K562 (cell line): ENCODE measurements around the gene PNPLA1. TPM values are rescaled to one million over a fixed set of nuclear protein-coding genes. Genes with fewer than 3 reads are reported as not detected.

ENCODE experiments used
- ATAC-seq: fragments of 200-7000 bp; cut with Tn5 transposase; 3 replicates; pipeline ENCODE4 v1.9.1; 2020; ENCODE audit warnings: moderate library complexity
- BruUV-seq: library from RNA; stranded (reverse); fragments of 400-500 nt; replicated peaks from 2 replicates; lab custom pipeline; 2021; lab: Mats Ljungman, UMichigan
- CTCF ChIA-PET: fragments of 300-600 bp; formaldehyde crosslinking; extraction: SDS; loops from one replicate; lab custom pipeline; 2021; ENCODE audit warnings: low intra/inter-chr PET ratio; lab: Yijun Ruan, JAX
- POLR2A ChIA-PET: fragments of 300-600, 350-650 bp; sonication (Branson Sonifier 250); formaldehyde crosslinking; extraction: SDS; loops from one replicate; lab custom pipeline; 2021; ENCODE audit warnings: antibody characterized with exemption, inconsistent platforms; lab: Yijun Ruan, JAX
- DNase-seq, 4 experiments: peaks; one replicate each; pipeline versions ENCODE4 v3.0.0 to v3.0.0-alpha.2; 2011 to 2018; ENCODE audit warnings: low spot score in 3 of 4, mixed read lengths in 3 of 4; ENCODE audit errors: extremely low read depth in 1 of 4
- FAIRE-seq: peaks from 2 replicates; lab custom pipeline; 2011; peaks lifted over from hg19 to GRCh38; lab: Jason Lieb, UNC
- H2AFZ ChIP-seq: 2 replicates; pipeline ENCODE4 v1.6.0; 2011; ENCODE audit warnings: low read depth, low read length, control low read depth, inconsistent platforms
- H3K27ac ChIP-seq: fragments of 200-600 bp; 3 replicates; pipeline ENCODE4 v1.8.0; 2011; ENCODE audit warnings: low read depth, mild to moderate bottlenecking, control low read depth, inconsistent platforms, low read length, moderate library complexity, mixed read lengths; ENCODE audit errors: extremely low read depth
- H3K27me3 ChIP-seq, 2 experiments: fragments of 300-600 bp in 1 of 2; 2 replicates in 1 of 2; 3 replicates in 1 of 2; pipeline versions ENCODE4 v1.6.0 to v1.8.0; 2011; ENCODE audit warnings: inconsistent platforms in 2 of 2, low read length in 2 of 2, mild to moderate bottlenecking in 1 of 2, mixed read lengths in 1 of 2, moderate library complexity in 1 of 2; ENCODE audit not compliant: control insufficient read depth in 2 of 2, insufficient read depth in 2 of 2
- H3K36me3 ChIP-seq: fragments of 300-600 bp; 3 replicates; pipeline ENCODE4 v1.8.0; 2011; ENCODE audit warnings: mild to moderate bottlenecking, low read length, inconsistent platforms; ENCODE audit not compliant: control insufficient read depth, insufficient read depth
- H3K4me1 ChIP-seq, 2 experiments: fragments of 200-600 bp in 1 of 2; replicated peaks in 1 of 2; 2 replicates in 1 of 2; 3 replicates in 1 of 2; pipeline versions ENCODE4 v1.5.1 to v1.8.0; 2011; ENCODE audit warnings: inconsistent platforms in 2 of 2, low read length in 2 of 2, mild to moderate bottlenecking in 1 of 2, mixed read lengths in 1 of 2, moderate library complexity in 1 of 2; ENCODE audit not compliant: control insufficient read depth in 2 of 2, insufficient read depth in 2 of 2
- H3K4me2 ChIP-seq: 2 replicates; pipeline ENCODE4 v1.6.1; 2011; ENCODE audit warnings: low read length, control low read depth, inconsistent platforms, mixed read lengths; ENCODE audit not compliant: insufficient read depth
- H3K4me3 ChIP-seq: fragments of 200-600 bp; sonication (generic), shearing (Covaris generic); 2 replicates; pipeline ENCODE4 v1.5.1; 2016; ENCODE audit warnings: control low read depth, inconsistent platforms
- H3K79me2 ChIP-seq: fragments of 200-600 bp; 3 replicates; pipeline ENCODE4 v1.8.0; 2011; ENCODE audit warnings: low read length, inconsistent platforms; ENCODE audit not compliant: control insufficient read depth, insufficient read depth
- H3K9ac ChIP-seq, 2 experiments: 2 replicates each; pipeline versions ENCODE4 v1.6.0 to v1.6.1; 2011; ENCODE audit warnings: low read depth in 2 of 2, low read length in 2 of 2, control low read depth in 1 of 2, inconsistent platforms in 1 of 2, mild to moderate bottlenecking in 1 of 2, mixed read lengths in 1 of 2; ENCODE audit not compliant: insufficient read depth in 1 of 2
- H3K9me1 ChIP-seq: one replicate; pipeline ENCODE4 v1.6.0; 2011; ENCODE audit warnings: inconsistent platforms, mild to moderate bottlenecking, low read length, moderate library complexity; ENCODE audit not compliant: control insufficient read depth, insufficient read depth
- H3K9me3 ChIP-seq: replicated peaks from 2 replicates; pipeline ENCODE4 v1.5.1; 2011; ENCODE audit warnings: low read depth, low read length, inconsistent platforms; ENCODE audit not compliant: control insufficient read depth, insufficient read depth
- H4K20me1 ChIP-seq: replicated peaks from 2 replicates; pipeline ENCODE4 v1.6.1; 2011; ENCODE audit warnings: low read length, inconsistent platforms, mixed read lengths; ENCODE audit not compliant: control insufficient read depth, insufficient read depth
- CBX2 ChIP-seq: fragments of 200-600 bp; sonication (generic); IDR thresholded peaks from one replicate; pipeline ENCODE4 v1.6.1; 2012; ENCODE audit warnings: mild to moderate bottlenecking, low read length, inconsistent platforms; ENCODE audit not compliant: insufficient read depth, poor library complexity, severe bottlenecking
- CEBPB ChIP-seq: fragments of 450-650 bp; IDR thresholded peaks from 2 replicates; pipeline ENCODE4 v1.6.1; 2016; ENCODE audit warnings: missing genetic modification characterization, missing compliant biosample characterization
- RFX1 ChIP-seq: fragments of 450-650 bp; IDR thresholded peaks from 2 replicates; pipeline ENCODE4 v1.6.1; 2016; ENCODE audit warnings: mild to moderate bottlenecking, moderate library complexity
- SMAD4 ChIP-seq: fragments of 250-450 bp; sonication (Bioruptor Pico); conservative IDR thresholded peaks from 2 replicates; pipeline ENCODE4 v1.8.0; 2021; ENCODE audit warnings: inconsistent platforms, mild to moderate bottlenecking, moderate library complexity
- WGBS: fragments of 100-300 bp; shearing (Covaris generic); methylation state at CpG from one replicate; pipeline ENCODE4 v1.1.6; 2016; ENCODE audit warnings: low coverage, mixed read lengths; ENCODE audit not compliant: insufficient coverage; ENCODE audit errors: missing lambda C conversion rate; 5-methylcytosine and 5-hydroxymethylcytosine counted together
- in situ Hi-C: fragments of 300-500 bp; cut with MboI; formaldehyde crosslinking; loops from 4 replicates; pipeline ENCODE4 v1.15.0; 2018; ENCODE audit warnings: inconsistent platforms, mixed read lengths
- intact Hi-C: fragments of 100-400 bp; cut with micrococcal nuclease; formaldehyde crosslinking; loops from 2 replicates; pipeline ENCODE4 v1.14.2; 2022
- polyA plus RNA-seq, 8 experiments: library from polyadenylated mRNA; depleted of rRNA in 4 of 8; stranded (reverse) in 5 of 8; unstranded in 3 of 8; fragments of >200 nt; fragmentation: Nextera tagmentation in 2 of 8; fragmentation: Illumina TruSeq in 1 of 8; extraction: Ambion mirVana in 2 of 8; extraction: Trizol in 1 of 8; gene quantifications; 2 replicates each; pipeline versions ENCODE4 v1.2.1 to v1.2.3, GENCODE V29; 2011 to 2014; ENCODE audit warnings: inconsistent platforms in 1 of 8, missing spikeins in 1 of 8
- total RNA-seq, 7 experiments: library from RNA; depleted of rRNA in 6 of 7; stranded (reverse); fragments of >200 nt in 6 of 7; fragmentation: Illumina TruSeq in 2 of 7; extraction: Trizol in 2 of 7; gene quantifications; 2 replicates each; pipeline versions ENCODE4 v1.2.1 to v1.2.3, GENCODE V29; 2011 to 2021; ENCODE audit warnings: low replicate concordance in 1 of 7

PNPLA1 gene
- total and polyA plus RNA-seq, 9 of the 15 experiments (the other 6 are each of a cell fraction or from before 2014, with no cell fraction given), result 0.04 to 0.27 (median 0.13) TPM; not detected in 2

DNA sequence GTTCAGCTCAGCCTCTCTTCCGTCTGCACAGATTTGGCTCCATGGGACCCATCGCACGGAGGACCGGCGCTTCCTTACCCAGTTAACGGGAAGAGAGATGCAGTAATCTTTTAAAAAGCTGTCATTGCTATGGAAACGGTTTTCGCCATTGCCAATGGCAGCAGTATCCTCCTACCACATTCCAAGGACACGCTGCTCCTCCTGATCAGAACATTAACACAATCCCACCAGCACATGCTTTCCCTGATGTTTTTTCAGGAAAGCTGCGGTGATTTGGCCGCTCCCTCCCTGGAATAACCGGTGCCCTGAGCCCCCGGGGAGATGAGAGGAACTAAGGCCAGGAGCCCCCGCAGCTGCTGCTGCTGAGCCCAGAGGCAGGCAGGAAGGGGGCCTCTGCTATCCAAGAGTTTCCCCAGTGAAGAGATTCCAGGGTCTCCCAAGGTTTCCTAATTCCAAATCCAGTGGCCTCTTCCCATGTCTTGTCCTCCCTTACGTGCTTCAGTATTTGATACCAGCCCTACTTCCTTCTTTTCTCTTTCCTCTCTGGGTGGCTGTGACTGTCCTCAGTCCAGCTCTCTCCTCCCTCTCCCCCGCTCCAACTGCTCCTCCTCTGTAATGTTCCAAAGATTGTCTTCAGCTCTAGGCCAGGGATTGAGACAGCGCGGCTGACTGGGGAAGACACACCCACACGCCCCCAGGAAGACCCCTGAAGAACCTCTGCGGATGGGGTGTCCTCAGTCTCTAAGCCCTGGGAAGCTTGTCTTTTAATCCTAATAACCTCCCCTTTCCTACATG is 64.3 kb downstream of the PNPLA1 start:
- no peak for FAIRE-seq
- Histone ChIP-seq H3K27me3 (peaks cover 60 to 76% of the 10 kb centered on the region in 2 experiments), H2AFZ (no peak overlapping the region), H3K9ac (no peak overlapping the region), H3K4me3 (no peak overlapping the region), H4K20me1 (peaks cover 13% of the 10 kb centered on the region; the same call in 1 of the 2 replicates), H3K36me3 (no peaks in the 10 kb centered on the region), H3K79me2 (no peaks in the 10 kb centered on the region), H3K4me1 (peaks cover 0 to 8% of the 10 kb centered on the region in 2 experiments; a peak in 4 of 5 replicates), H3K27ac (no peak overlapping the region), H3K9me1 (no peaks in the 10 kb centered on the region), H3K4me2 (no peak overlapping the region), H3K9me3 (no peaks in the 10 kb centered on the region)
- 5% methylated on average over 20 of the region's 20 CpGs for WGBS
- no peak for ATAC-seq
- in situ Hi-C loops, result no loop called here
- ChIA-PET CTCF (no interaction called here), POLR2A (interaction anchor here (0.7 to 1.2 kb wide), 4 partner anchors 11 to 306 kb away, joined by 3 to 4 read pairs (median 4); no protein-coding TSS in a partner anchor)
- BruUV-seq, result no TSS peak
- DNase-seq, result no peak
- TF ChIP-seq SMAD4 (CRISPR knock-in tag) (no peak), CEBPB (tag) (no peak), CBX2 (peak; percentile 4), RFX1 (peak; percentile 58)
- intact Hi-C loops, result no loop called here
